ENCODE results near the gene LDLRAP1. TPM values are rescaled to one million over a fixed set of nuclear protein-coding genes. Genes with fewer than 3 reads are reported as not detected.
A peak's percentile ranks its signal among the peaks of the same experiment; 100 is the strongest.

LDLRAP1 gene
- total and polyA plus RNA-seq, 9 of the 15 experiments (the other 6 are each of a cell fraction or from before 2014, with no cell fraction given) = 0.56 to 29.6 (median 16.2) TPM

DNA sequence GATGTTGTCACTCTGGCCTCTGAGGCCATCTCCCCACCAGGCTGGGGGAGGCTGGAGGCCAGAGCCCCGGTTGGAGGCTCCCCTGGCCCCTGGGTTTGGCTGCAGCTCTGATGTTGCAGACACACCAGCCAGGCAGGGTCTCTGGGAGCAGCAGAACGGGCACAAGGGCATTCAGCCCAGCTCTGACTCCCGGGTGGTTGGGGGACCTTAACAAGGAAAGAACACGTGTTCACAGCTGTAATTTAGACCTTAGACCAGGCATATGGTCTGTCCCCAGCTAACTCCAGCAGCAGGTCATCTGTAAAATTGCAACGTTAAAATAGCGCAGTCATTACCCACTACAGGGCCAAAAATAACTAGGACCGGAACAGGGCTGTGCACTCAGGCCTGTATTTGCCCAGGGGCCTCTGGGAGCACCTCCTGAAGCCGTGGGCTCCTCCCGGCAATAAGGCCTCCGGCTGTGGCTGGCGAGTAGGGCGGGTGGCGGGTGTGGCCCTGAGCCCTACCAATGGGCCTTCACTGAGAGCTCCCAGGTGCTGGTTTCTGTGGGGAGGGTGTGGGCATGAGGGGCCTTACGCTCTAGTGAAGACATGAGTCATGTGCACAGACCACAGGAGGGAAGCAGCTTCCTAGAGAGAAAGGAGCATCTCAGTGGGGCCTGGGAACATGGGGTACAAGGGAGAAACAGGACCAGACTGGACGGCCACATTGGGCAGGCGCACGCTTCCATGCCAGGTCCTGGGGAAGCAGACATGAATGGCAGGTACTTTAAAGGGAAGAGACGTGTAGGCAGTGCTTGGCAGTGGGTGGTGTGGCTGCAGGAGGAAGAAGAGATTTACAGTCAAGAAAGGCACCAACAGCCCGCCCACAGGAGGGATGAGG is 6.1 kb downstream of the LDLRAP1 start:
- CTCF ChIA-PET (ENCODE audit: low intra/inter-chr PET ratio) = no interaction called here
- peak overlapping the region; percentile 65 for H3K4me2 ChIP-seq (ENCODE audit: insufficient read depth, low read length)
- peak overlapping the region; percentile 85 for H3K27ac ChIP-seq (ENCODE audit: extremely low read depth, low read depth, low read length)
- H3K9ac ChIP-seq (ENCODE audit: insufficient read depth in 1 of 2, low read depth in 2 of 2, low read length in 2 of 2) = peak overlapping the region; percentile 61 to 84
- peaks cover 9% of the 10 kb centered on the region for H3K9me1 ChIP-seq (ENCODE audit: control insufficient read depth, insufficient read depth, low read length)
- no peaks in the 10 kb centered on the region for H3K9me3 ChIP-seq (replicated peaks; ENCODE audit: control insufficient read depth, insufficient read depth, low read depth, low read length)
- H3K79me2 ChIP-seq (ENCODE audit: control insufficient read depth, insufficient read depth, low read length) = peaks cover 56% of the 10 kb centered on the region
- in situ Hi-C loops (cut with MboI) (no loop called here), intact Hi-C loops (cut with micrococcal nuclease) (loop anchor here (10.0 kb wide), 1 partner anchor 145 kb away; no protein-coding TSS in a partner anchor)
- H3K4me1 ChIP-seq (replicated peaks in 1 of 2; ENCODE audit: control insufficient read depth in 2 of 2, insufficient read depth in 2 of 2, low read length in 2 of 2) = peaks cover 50 to 66% of the 10 kb centered on the region in 2 experiments
- H3K27me3 ChIP-seq (ENCODE audit: control insufficient read depth in 2 of 2, insufficient read depth in 2 of 2, low read length in 2 of 2) = no peaks in the 10 kb centered on the region
- POLR2A ChIA-PET = interaction anchor here (0.6 to 3.0 kb wide), 12 partner anchors 8 to 1782 kb away, joined by 3 to 31 read pairs (median 5); no protein-coding TSS in a partner anchor
- peak; percentile 91 for ATAC-seq
- DNase-seq (ENCODE audit: extremely low read depth in 1 of 4, low spot score in 3 of 4) = peak; percentile 92 to 98 (median 96)
- peak overlapping the region; percentile 75 for H2AFZ ChIP-seq (ENCODE audit: low read depth, low read length)
- no peak overlapping the region for H3K4me3 ChIP-seq
- BruUV-seq (replicated peaks) = no TSS peak
- WGBS (ENCODE audit: insufficient coverage, low coverage, missing lambda C conversion rate) = 14% methylated on average over 19 of the region's 19 CpGs
- peaks cover 3% of the 10 kb centered on the region; the same call in 2 of the 3 replicates for H3K36me3 ChIP-seq (ENCODE audit: control insufficient read depth, insufficient read depth, low read length)
- H4K20me1 ChIP-seq (replicated peaks; ENCODE audit: control insufficient read depth, insufficient read depth, low read length) = peaks cover 4% of the 10 kb centered on the region
- FAIRE-seq = peak; percentile 91
- TF ChIP-seq, protein P1, sequence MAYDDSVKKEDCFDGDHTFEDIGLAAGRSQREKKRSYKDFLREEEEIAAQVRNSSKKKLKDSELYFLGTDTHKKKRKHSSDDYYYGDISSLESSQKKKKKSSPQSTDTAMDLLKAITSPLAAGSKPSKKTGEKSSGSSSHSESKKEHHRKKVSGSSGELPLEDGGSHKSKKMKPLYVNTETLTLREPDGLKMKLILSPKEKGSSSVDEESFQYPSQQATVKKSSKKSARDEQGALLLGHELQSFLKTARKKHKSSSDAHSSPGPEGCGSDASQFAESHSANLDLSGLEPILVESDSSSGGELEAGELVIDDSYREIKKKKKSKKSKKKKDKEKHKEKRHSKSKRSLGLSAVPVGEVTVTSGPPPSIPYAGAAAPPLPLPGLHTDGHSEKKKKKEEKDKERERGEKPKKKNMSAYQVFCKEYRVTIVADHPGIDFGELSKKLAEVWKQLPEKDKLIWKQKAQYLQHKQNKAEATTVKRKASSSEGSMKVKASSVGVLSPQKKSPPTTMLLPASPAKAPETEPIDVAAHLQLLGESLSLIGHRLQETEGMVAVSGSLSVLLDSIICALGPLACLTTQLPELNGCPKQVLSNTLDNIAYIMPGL (CRISPR knock-in tag; IDR thresholded peaks at IDR 0.05) = no peak
- TF ChIP-seq STAT5B (CRISPR knock-in tag; IDR thresholded peaks at IDR 0.05) = no peak
- TF ChIP-seq, protein P2, sequence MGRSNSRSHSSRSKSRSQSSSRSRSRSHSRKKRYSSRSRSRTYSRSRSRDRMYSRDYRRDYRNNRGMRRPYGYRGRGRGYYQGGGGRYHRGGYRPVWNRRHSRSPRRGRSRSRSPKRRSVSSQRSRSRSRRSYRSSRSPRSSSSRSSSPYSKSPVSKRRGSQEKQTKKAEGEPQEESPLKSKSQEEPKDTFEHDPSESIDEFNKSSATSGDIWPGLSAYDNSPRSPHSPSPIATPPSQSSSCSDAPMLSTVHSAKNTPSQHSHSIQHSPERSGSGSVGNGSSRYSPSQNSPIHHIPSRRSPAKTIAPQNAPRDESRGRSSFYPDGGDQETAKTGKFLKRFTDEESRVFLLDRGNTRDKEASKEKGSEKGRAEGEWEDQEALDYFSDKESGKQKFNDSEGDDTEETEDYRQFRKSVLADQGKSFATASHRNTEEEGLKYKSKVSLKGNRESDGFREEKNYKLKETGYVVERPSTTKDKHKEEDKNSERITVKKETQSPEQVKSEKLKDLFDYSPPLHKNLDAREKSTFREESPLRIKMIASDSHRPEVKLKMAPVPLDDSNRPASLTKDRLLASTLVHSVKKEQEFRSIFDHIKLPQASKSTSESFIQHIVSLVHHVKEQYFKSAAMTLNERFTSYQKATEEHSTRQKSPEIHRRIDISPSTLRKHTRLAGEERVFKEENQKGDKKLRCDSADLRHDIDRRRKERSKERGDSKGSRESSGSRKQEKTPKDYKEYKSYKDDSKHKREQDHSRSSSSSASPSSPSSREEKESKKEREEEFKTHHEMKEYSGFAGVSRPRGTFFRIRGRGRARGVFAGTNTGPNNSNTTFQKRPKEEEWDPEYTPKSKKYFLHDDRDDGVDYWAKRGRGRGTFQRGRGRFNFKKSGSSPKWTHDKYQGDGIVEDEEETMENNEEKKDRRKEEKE (IDR thresholded peaks at IDR 0.05; ENCODE audit: borderline replicate concordance in 1 of 2, control insufficient read depth in 1 of 2, low read depth in 2 of 2, low read length in 1 of 2) = 0 out of 4 replicates have a peak, but pooled peaks of 1 of the 2 experiments have one; percentile 55
- TF ChIP-seq U2AF1 (optimal IDR thresholded peaks at IDR 0.05; ENCODE audit: low read depth, low read length) = no peak
- TF ChIP-seq NELFE (IDR thresholded peaks at IDR 0.05; ENCODE audit: insufficient read depth, insufficient read length) = no peak
- TF ChIP-seq ZNF551 (CRISPR knock-in tag; IDR thresholded peaks at IDR 0.05) = no peak
- no peak for TF ChIP-seq SAFB (IDR thresholded peaks at IDR 0.05; ENCODE audit: borderline replicate concordance, low read depth, low read length)
- TF ChIP-seq ZNF384 (IDR thresholded peaks at IDR 0.05; ENCODE audit: low read depth, low read length) = no peak
- no peak for TF ChIP-seq ZNF780A (CRISPR knock-in tag; IDR thresholded peaks at IDR 0.05)
- TF ChIP-seq, protein P3, sequence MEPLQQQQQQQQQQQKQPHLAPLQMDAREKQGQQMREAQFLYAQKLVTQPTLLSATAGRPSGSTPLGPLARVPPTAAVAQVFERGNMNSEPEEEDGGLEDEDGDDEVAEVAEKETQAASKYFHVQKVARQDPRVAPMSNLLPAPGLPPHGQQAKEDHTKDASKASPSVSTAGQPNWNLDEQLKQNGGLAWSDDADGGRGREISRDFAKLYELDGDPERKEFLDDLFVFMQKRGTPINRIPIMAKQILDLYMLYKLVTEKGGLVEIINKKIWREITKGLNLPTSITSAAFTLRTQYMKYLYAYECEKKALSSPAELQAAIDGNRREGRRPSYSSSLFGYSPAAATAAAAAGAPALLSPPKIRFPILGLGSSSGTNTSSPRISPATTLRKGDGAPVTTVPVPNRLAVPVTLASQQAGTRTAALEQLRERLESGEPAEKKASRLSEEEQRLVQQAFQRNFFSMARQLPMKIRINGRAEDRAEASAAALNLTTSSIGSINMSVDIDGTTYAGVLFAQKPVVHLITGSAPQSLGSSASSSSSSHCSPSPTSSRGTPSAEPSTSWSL (CRISPR knock-in tag; IDR thresholded peaks at IDR 0.05; ENCODE audit: borderline replicate concordance) = no peak
- no peak for TF ChIP-seq KLF13 (tag; IDR thresholded peaks at IDR 0.05; ENCODE audit: borderline replicate concordance, low read depth)
- TF ChIP-seq SMAD1 (IDR thresholded peaks at IDR 0.05; ENCODE audit: low read depth, low read length, partially characterized antibody) = no peak

Data from K562 (cell line).